PFSK-1 (cell line): ENCODE results near the gene CASKIN2.

Experiments used
- POLR2AphosphoS5 ChIP-seq: IDR thresholded peaks from 2 replicates; pipeline ENCODE4 v1.6.1; 2012; ENCODE audit warnings: low read depth, mild to moderate bottlenecking, control low read depth, low read length, moderate library complexity
- TAF1 ChIP-seq: IDR thresholded peaks from 2 replicates; pipeline ENCODE4 v1.6.1; 2012; ENCODE audit warnings: low read length, control low read depth, borderline replicate concordance; ENCODE audit not compliant: insufficient read depth
- TF ChIP-seq, protein P1 (sequence below), 2 experiments: IDR thresholded peaks; 2 replicates each; pipeline versions ENCODE4 v1.6.1 to v1.8.0; 2011 to 2012; ENCODE audit warnings: low read depth in 2 of 2, low read length in 2 of 2, control low read depth in 1 of 2, inconsistent platforms in 1 of 2, mild to moderate bottlenecking in 1 of 2, moderate library complexity in 1 of 2; ENCODE audit not compliant: insufficient read depth in 1 of 2

DNA sequence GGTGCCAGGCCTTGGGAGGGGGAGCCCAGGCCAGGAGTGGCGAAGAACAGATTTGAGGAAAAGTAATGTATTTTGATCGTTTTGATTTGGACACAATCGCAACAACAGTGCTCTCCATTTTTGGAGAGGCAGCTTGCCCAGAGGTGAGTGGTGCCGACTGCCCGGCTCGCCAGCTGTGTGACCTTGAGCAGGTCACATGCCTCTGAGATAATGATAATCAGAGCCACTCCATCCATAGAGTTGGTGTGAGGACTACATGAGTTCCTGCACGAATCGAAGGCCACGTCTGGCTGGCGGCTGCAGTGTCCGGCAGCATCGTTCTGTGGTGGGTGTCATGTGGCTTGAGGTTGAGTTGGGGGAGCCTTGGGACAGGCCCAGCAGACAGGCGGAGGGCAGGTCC is 30.8 kb upstream of the CASKIN2 start:
- TF ChIP-seq POLR2AphosphoS5 (no peak), TAF1 (no peak)
- TF ChIP-seq, protein P1, sequence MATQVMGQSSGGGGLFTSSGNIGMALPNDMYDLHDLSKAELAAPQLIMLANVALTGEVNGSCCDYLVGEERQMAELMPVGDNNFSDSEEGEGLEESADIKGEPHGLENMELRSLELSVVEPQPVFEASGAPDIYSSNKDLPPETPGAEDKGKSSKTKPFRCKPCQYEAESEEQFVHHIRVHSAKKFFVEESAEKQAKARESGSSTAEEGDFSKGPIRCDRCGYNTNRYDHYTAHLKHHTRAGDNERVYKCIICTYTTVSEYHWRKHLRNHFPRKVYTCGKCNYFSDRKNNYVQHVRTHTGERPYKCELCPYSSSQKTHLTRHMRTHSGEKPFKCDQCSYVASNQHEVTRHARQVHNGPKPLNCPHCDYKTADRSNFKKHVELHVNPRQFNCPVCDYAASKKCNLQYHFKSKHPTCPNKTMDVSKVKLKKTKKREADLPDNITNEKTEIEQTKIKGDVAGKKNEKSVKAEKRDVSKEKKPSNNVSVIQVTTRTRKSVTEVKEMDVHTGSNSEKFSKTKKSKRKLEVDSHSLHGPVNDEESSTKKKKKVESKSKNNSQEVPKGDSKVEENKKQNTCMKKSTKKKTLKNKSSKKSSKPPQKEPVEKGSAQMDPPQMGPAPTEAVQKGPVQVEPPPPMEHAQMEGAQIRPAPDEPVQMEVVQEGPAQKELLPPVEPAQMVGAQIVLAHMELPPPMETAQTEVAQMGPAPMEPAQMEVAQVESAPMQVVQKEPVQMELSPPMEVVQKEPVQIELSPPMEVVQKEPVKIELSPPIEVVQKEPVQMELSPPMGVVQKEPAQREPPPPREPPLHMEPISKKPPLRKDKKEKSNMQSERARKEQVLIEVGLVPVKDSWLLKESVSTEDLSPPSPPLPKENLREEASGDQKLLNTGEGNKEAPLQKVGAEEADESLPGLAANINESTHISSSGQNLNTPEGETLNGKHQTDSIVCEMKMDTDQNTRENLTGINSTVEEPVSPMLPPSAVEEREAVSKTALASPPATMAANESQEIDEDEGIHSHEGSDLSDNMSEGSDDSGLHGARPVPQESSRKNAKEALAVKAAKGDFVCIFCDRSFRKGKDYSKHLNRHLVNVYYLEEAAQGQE (IDR thresholded peaks at IDR 0.05; ENCODE audit: insufficient read depth in 1 of 2, low read depth in 2 of 2, low read length in 2 of 2), result no peak
